GM12892 (cell line): ENCODE data around the gene PLA2G2D.

ENCODE experiments used
- DNase-seq: peaks from one replicate; pipeline ENCODE4 v3.0.0; 2011; ENCODE audit not compliant: insufficient read length
- FAIRE-seq: peaks from 2 replicates; lab custom pipeline; 2011; peaks lifted over from hg19 to GRCh38; lab: Jason Lieb, UNC
- POLR2A ChIP-seq: IDR thresholded peaks from 2 replicates; pipeline ENCODE4 v1.6.1; 2011; ENCODE audit warnings: low read depth, low read length, control low read depth
- POLR2AphosphoS5 ChIP-seq: IDR thresholded peaks from 2 replicates; pipeline ENCODE4 v1.6.1; 2011; ENCODE audit warnings: low read depth, low read length, control low read depth
- TAF1 ChIP-seq: IDR thresholded peaks from 2 replicates; pipeline ENCODE4 v1.6.1; 2011; ENCODE audit warnings: low read depth, mild to moderate bottlenecking, control low read depth, low read length, borderline replicate concordance

PLA2G2D gene

DNA sequence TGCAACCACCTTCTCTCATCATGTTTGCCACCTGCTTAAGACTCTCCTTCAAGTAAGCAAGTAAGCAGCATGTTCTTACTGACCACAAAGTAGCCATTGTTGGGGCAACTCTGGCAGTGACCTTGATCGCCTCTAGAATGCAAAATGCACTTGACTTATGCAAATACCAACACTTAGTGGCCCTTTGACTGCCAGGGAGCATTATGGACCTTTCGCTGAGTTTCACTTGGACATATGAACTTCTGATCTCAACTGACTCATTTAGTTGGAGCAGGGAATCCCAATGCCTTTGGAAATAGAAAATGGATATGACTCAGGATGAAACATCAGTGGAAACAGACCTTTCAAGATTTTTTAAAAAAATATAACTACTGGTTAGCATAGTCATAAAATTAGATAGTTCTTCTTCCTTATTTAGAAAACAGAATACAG is 55.5 kb downstream of the PLA2G2D start:
- DNase-seq (no peak), FAIRE-seq (no peak)
- TF ChIP-seq TAF1, result no peak
- TF ChIP-seq POLR2A, result no peak
- no peak for TF ChIP-seq POLR2AphosphoS5
